ENCODE data around the gene MIER2. TPM values are rescaled to one million over a fixed set of nuclear protein-coding genes. Genes with fewer than 3 reads are reported as not detected.

The MIER2 gene
- total RNA-seq, 1 donor from 2014 or later: 30.7 TPM

GRCh38 chr19:287381-287871 is 57.2 kb downstream of the MIER2 start:
- H3K27ac ChIP-seq: no peak overlapping the region

GRCh38 chr19:283395-283794 is 61.2 kb downstream of the MIER2 start:
- Histone ChIP-seq H3K27me3 (no peaks in the 10 kb centered on the region), H3K36me3 (no peaks in the 10 kb centered on the region), H3K27ac (no peak overlapping the region), H3K4me1 (no peaks in the 10 kb centered on the region), H3K9me3 (no peaks in the 10 kb centered on the region), H3K4me3 (no peak overlapping the region)
- no peak for DNase-seq (ENCODE audit: extremely low spot score in 2 of 2)
- intact Hi-C loops (cut with DNase I): no loop called here
- TF ChIP-seq POLR2AphosphoS5 (IDR thresholded peaks at IDR 0.05; ENCODE audit: insufficient read depth in 1 of 2, low read depth in 1 of 2) (no peak), POLR2A (IDR thresholded peaks at IDR 0.05) (no peak), CTCF (IDR thresholded peaks at IDR 0.05) (no peak)

More at GRCh38 chr19:287381-287871, 57.2 kb downstream of the MIER2 start:
- H3K36me3 ChIP-seq: no peaks in the 10 kb centered on the region
- H3K4me1 ChIP-seq: peaks cover 24% of the 10 kb centered on the region
- no peak for TF ChIP-seq POLR2AphosphoS5 (IDR thresholded peaks at IDR 0.05; ENCODE audit: insufficient read depth in 1 of 2, low read depth in 1 of 2)
- no peak for TF ChIP-seq CTCF (IDR thresholded peaks at IDR 0.05)
- no peak for TF ChIP-seq POLR2A (IDR thresholded peaks at IDR 0.05)
- DNase-seq (ENCODE audit: extremely low spot score in 2 of 2): no peak
- no peaks in the 10 kb centered on the region for H3K27me3 ChIP-seq
- intact Hi-C loops (cut with DNase I): no loop called here
- H3K4me3 ChIP-seq: no peak overlapping the region
- no peaks in the 10 kb centered on the region for H3K9me3 ChIP-seq

DNA sequence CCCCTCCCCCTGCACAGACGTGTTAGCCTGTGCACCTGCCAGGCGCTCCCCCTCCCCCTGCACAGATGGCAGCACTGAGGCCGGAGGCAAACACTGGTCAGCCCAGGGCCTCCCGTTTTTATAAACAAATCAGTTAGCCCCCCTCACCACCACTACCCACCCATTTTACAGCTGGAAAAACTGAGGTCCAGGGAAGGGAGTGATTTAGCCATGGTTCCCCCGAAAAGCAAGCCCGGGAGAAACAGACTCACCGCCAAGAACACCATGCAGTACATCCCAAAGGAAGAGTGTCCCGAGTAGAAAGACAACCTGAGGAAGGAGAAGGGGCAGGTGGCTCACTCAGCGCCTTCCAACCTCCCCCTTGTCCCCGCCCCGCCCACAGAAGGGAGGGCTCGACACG is 62.1 kb downstream of the MIER2 start:
- DNase-seq (ENCODE audit: extremely low spot score in 2 of 2): no peak
- no peak for TF ChIP-seq POLR2A (IDR thresholded peaks at IDR 0.05)
- TF ChIP-seq CTCF (IDR thresholded peaks at IDR 0.05): no peak
- TF ChIP-seq POLR2AphosphoS5 (IDR thresholded peaks at IDR 0.05; ENCODE audit: insufficient read depth in 1 of 2, low read depth in 1 of 2): no peak
- Histone ChIP-seq H3K27me3 (no peaks in the 10 kb centered on the region), H3K4me1 (no peaks in the 10 kb centered on the region), H3K27ac (no peak overlapping the region), H3K36me3 (no peaks in the 10 kb centered on the region), H3K9me3 (no peaks in the 10 kb centered on the region), H3K4me3 (no peak overlapping the region)
- intact Hi-C loops (cut with DNase I): no loop called here

DNA sequence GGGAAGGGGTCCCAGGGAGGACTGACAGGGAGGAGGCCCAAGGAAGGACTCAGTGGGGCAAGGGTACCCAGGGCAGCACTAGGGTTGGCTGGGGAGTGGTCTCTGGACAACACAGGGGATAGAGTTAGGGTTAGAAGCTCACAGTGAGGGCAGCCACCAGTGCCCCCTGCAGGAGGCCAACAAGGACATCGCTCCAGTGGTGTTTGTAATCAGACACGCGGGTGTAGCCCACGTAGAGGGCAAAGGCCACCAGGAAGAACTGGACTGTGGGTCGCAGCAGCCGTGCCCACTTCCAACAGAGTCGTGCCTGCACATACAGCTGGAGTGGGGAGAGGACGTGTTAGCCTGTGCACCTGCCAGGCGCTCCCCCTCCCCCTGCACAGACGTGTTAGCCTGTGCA is 62.6 kb downstream of the MIER2 start:
- no peaks in the 10 kb centered on the region for H3K4me1 ChIP-seq
- no peak overlapping the region for H3K27ac ChIP-seq
- no peak overlapping the region for H3K4me3 ChIP-seq
- intact Hi-C loops (cut with DNase I): no loop called here
- no peak for DNase-seq (ENCODE audit: extremely low spot score in 2 of 2)
- H3K27me3 ChIP-seq: no peaks in the 10 kb centered on the region
- H3K9me3 ChIP-seq: no peaks in the 10 kb centered on the region
- no peak for TF ChIP-seq CTCF (IDR thresholded peaks at IDR 0.05)
- TF ChIP-seq POLR2A (IDR thresholded peaks at IDR 0.05): no peak
- TF ChIP-seq POLR2AphosphoS5 (IDR thresholded peaks at IDR 0.05; ENCODE audit: insufficient read depth in 1 of 2, low read depth in 1 of 2): no peak
- H3K36me3 ChIP-seq: no peaks in the 10 kb centered on the region

DNA sequence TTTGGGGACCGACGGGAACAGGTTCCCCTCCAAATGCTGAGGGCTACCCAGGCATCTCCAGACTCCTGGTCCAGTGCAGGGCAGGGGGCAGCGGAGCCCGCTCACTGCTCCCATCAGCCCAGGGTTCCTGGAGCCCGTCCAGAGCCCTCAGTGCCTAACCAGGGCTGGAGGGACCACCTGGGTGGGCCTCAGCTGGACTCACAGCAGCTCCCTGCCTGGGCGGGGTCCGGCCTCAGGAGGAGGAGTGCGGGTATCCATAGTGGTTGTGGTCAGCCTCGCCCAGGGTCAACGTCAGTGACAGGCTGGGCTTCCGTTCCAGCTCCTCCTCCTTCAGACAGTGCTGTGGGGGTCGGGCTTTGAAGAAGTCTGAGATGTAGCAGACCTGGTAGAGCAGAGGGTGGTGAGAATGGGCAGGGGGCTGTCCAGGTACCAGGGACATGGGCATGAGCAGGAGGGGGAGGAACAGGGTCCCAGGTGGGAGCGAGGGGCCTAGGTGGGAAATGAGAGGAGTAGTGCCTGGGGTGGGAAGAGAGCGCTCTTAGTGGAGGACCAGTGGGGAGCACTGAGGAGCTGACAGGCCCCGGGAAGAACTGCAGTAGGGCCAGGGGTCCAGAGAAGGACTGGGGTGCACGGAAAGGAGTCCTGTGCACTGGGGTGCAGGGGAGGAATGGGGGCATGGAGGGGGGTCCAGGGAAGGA is 63.3 kb downstream of the MIER2 start:
- no peaks in the 10 kb centered on the region for H3K9me3 ChIP-seq
- no peak overlapping the region for H3K27ac ChIP-seq
- H3K36me3 ChIP-seq: no peaks in the 10 kb centered on the region
- intact Hi-C loops (cut with DNase I): no loop called here
- DNase-seq (ENCODE audit: extremely low spot score in 2 of 2): no peak
- no peaks in the 10 kb centered on the region for H3K27me3 ChIP-seq
- TF ChIP-seq POLR2A (IDR thresholded peaks at IDR 0.05) (no peak), POLR2AphosphoS5 (IDR thresholded peaks at IDR 0.05; ENCODE audit: insufficient read depth in 1 of 2, low read depth in 1 of 2) (no peak), CTCF (IDR thresholded peaks at IDR 0.05) (no peak)
- H3K4me1 ChIP-seq: no peaks in the 10 kb centered on the region
- no peak overlapping the region for H3K4me3 ChIP-seq

Data from vagina (tissue), 2 donors.